HEK293 (cell line): ENCODE results near the gene GCSAM.

Experiments used
- CTCF ChIA-PET: fragments of 350-600 bp; formaldehyde crosslinking; extraction: SDS; loops from one replicate; lab custom pipeline; 2021; ENCODE audit warnings: antibody characterized with exemption; lab: Yijun Ruan, JAX
- POLR2A ChIA-PET: fragments of 300-600 bp; formaldehyde crosslinking; extraction: SDS; loops from one replicate; lab custom pipeline; 2020; ENCODE audit warnings: antibody characterized with exemption, inconsistent platforms; lab: Yijun Ruan, JAX
- H3K27ac ChIP-seq: fragments of 200-500 bp; sonication (Bioruptor generic); 2 replicates; pipeline ENCODE4 v1.5.1; 2014; ENCODE audit warnings: low read depth, low read length, control low read depth, inconsistent platforms; ENCODE audit errors: extremely low read depth
- H3K36me3 ChIP-seq, 2 experiments: fragments of 200-500 bp in 1 of 2; sonication (Bioruptor generic) in 1 of 2; 1 replicate in 1 of 2; 2 replicates in 1 of 2; pipeline ENCODE4 v1.5.1; 2014 to 2017; ENCODE audit warnings: inconsistent platforms in 2 of 2, low read length in 2 of 2; ENCODE audit not compliant: control insufficient read depth in 2 of 2, insufficient read depth in 1 of 2
- H3K4me1 ChIP-seq: fragments of 200-500 bp; sonication (Bioruptor generic); 2 replicates; pipeline ENCODE4 v1.5.1; 2014; ENCODE audit warnings: mild to moderate bottlenecking, low read length, inconsistent platforms; ENCODE audit not compliant: control insufficient read depth, insufficient read depth
- H3K4me3 ChIP-seq: 2 replicates; pipeline ENCODE4 v1.5.1; 2011; ENCODE audit warnings: low read depth, mild to moderate bottlenecking, control low read depth, low read length, moderate library complexity
- H3K9me3 ChIP-seq: fragments of 200-500 bp; sonication (Bioruptor generic); 2 replicates; pipeline ENCODE4 v1.5.1; 2014; ENCODE audit warnings: low read depth, low read length, inconsistent platforms; ENCODE audit not compliant: control insufficient read depth, insufficient read depth
- ZBTB21 ChIP-seq: fragments of 450-650 bp; formaldehyde crosslinking; IDR thresholded peaks from 2 replicates; pipeline ENCODE4 v1.5.1; 2017; ENCODE audit warnings: missing biosample characterization, missing genetic modification characterization
- ZFP69B ChIP-seq: fragments of 450-650 bp; formaldehyde crosslinking; IDR thresholded peaks from 2 replicates; pipeline ENCODE4 v1.5.1; 2016; ENCODE audit warnings: missing biosample characterization, missing genetic modification characterization
- ZNF114 ChIP-seq: fragments of 450-650 bp; formaldehyde crosslinking; IDR thresholded peaks from 2 replicates; pipeline ENCODE4 v1.5.0; 2017; ENCODE audit warnings: missing biosample characterization, missing genetic modification characterization
- ZNF157 ChIP-seq: fragments of 450-650 bp; formaldehyde crosslinking; IDR thresholded peaks from 2 replicates; pipeline ENCODE4 v1.5.1; 2016; ENCODE audit warnings: missing biosample characterization, missing genetic modification characterization
- ZNF175 ChIP-seq: fragments of 450-650 bp; formaldehyde crosslinking; IDR thresholded peaks from 2 replicates; pipeline ENCODE4 v1.5.1; 2016; ENCODE audit warnings: missing biosample characterization, missing genetic modification characterization
- ZNF2 ChIP-seq: fragments of 450-650 bp; formaldehyde crosslinking; IDR thresholded peaks from 2 replicates; pipeline ENCODE4 v1.5.1; 2016; ENCODE audit warnings: missing biosample characterization, missing genetic modification characterization
- ZNF211 ChIP-seq: fragments of 450-650 bp; formaldehyde crosslinking; IDR thresholded peaks from 2 replicates; pipeline ENCODE4 v1.5.1; 2016; ENCODE audit warnings: low read depth, missing biosample characterization, missing genetic modification characterization
- ZNF311 ChIP-seq: fragments of 450-650 bp; formaldehyde crosslinking; IDR thresholded peaks from 2 replicates; pipeline ENCODE4 v1.5.1; 2017; ENCODE audit warnings: missing biosample characterization, missing genetic modification characterization, borderline replicate concordance
- ZNF324 ChIP-seq: fragments of 450-650 bp; formaldehyde crosslinking; IDR thresholded peaks from 2 replicates; pipeline ENCODE4 v1.5.1; 2016; ENCODE audit warnings: missing biosample characterization, missing genetic modification characterization
- ZNF341 ChIP-seq: fragments of 450-650 bp; formaldehyde crosslinking; IDR thresholded peaks from 2 replicates; pipeline ENCODE4; 2016; ENCODE audit warnings: low read depth, missing biosample characterization, missing genetic modification characterization
- ZNF366 ChIP-seq: fragments of 450-650 bp; formaldehyde crosslinking; conservative IDR thresholded peaks from 2 replicates; pipeline ENCODE4 v1.5.1; 2016; ENCODE audit warnings: missing biosample characterization, missing genetic modification characterization
- ZNF521 ChIP-seq: fragments of 450-650 bp; formaldehyde crosslinking; IDR thresholded peaks from 2 replicates; pipeline ENCODE4 v1.5.1; 2017; ENCODE audit warnings: missing biosample characterization, mild to moderate bottlenecking, missing genetic modification characterization
- ZNF529 ChIP-seq: fragments of 450-650 bp; formaldehyde crosslinking; IDR thresholded peaks from 2 replicates; pipeline ENCODE4 v1.5.1; 2017; ENCODE audit warnings: missing genetic modification characterization, missing biosample characterization; ENCODE audit not compliant: insufficient replicate concordance
- ZNF548 ChIP-seq: fragments of 450-650 bp; formaldehyde crosslinking; IDR thresholded peaks from 2 replicates; pipeline ENCODE4 v1.5.1; 2016; ENCODE audit warnings: missing biosample characterization, missing genetic modification characterization
- ZNF621 ChIP-seq: fragments of 450-650 bp; formaldehyde crosslinking; IDR thresholded peaks from 2 replicates; pipeline ENCODE4 v1.5.1; 2017; ENCODE audit warnings: missing biosample characterization, missing genetic modification characterization
- ZNF701 ChIP-seq: fragments of 450-650 bp; formaldehyde crosslinking; IDR thresholded peaks from 2 replicates; pipeline ENCODE4 v1.5.1; 2016; ENCODE audit warnings: missing biosample characterization, missing genetic modification characterization
- ZNF768 ChIP-seq: fragments of 450-650 bp; formaldehyde crosslinking; IDR thresholded peaks from 2 replicates; pipeline ENCODE4 v1.5.1; 2018; ENCODE audit warnings: missing biosample characterization, mild to moderate bottlenecking, missing genetic modification characterization
- ZNF837 ChIP-seq: fragments of 450-650 bp; formaldehyde crosslinking; IDR thresholded peaks from 2 replicates; pipeline ENCODE4 v1.5.1; 2016; ENCODE audit warnings: missing biosample characterization, missing genetic modification characterization
- TF ChIP-seq, protein P1 (sequence below): fragments of 450-650 bp; formaldehyde crosslinking; IDR thresholded peaks from 2 replicates; pipeline ENCODE4 v1.5.1; 2016; ENCODE audit warnings: missing biosample characterization, missing genetic modification characterization
- TF ChIP-seq, protein P2 (sequence below): fragments of 450-650 bp; formaldehyde crosslinking; IDR thresholded peaks from 2 replicates; pipeline ENCODE4 v1.5.1; 2017; ENCODE audit warnings: missing biosample characterization, missing genetic modification characterization
- TF ChIP-seq, protein P3 (sequence below): fragments of 450-650 bp; formaldehyde crosslinking; IDR thresholded peaks from 2 replicates; pipeline ENCODE4 v1.5.1; 2017; ENCODE audit warnings: missing biosample characterization, mild to moderate bottlenecking, missing genetic modification characterization, moderate library complexity
- TF ChIP-seq, protein P4 (sequence below): fragments of 450-650 bp; formaldehyde crosslinking; IDR thresholded peaks from 2 replicates; pipeline ENCODE4 v1.5.1; 2016; ENCODE audit warnings: missing biosample characterization, missing genetic modification characterization, borderline replicate concordance
- TF ChIP-seq, protein P5 (sequence below): fragments of 450-650 bp; formaldehyde crosslinking; IDR thresholded peaks from 2 replicates; pipeline ENCODE4 v1.5.1; 2016; ENCODE audit warnings: missing biosample characterization, missing genetic modification characterization

The GCSAM gene

DNA sequence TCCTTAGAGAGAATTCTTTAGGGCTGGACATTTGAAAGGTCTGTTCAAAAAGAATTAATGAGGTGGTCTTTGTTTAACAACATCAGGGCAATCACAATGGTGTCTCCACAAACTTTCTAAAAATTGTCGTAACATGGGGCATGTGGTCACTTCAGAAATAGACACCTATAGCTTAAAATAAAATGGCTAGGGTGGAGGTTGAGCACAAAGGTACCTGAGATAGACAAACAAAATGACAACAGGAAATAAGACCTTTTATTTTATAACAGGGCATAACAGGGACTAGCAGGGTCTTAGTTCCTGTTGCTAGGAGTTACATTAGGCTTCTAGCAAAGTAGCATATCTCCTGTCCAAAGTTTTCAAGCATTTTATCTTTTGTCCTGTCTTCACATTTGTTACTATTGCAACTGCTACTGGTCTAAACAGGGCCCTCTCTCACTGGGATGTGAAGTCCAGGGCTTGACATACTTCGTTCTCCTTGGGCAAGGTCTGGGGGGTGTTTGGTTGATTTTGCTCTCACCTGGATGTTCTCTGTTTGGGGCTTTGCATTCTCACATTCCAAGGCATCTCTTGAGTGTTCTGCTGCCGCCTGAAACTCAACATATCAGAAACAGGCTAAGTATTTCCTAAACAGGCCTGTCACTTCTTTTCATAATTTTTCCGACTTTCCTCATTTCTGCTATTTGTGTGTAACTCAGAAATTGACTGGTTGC lies 3.0 kb downstream of the GCSAM start (continued):
- TF ChIP-seq ZNF157 (tag by site-specific recombination): no peak

DNA sequence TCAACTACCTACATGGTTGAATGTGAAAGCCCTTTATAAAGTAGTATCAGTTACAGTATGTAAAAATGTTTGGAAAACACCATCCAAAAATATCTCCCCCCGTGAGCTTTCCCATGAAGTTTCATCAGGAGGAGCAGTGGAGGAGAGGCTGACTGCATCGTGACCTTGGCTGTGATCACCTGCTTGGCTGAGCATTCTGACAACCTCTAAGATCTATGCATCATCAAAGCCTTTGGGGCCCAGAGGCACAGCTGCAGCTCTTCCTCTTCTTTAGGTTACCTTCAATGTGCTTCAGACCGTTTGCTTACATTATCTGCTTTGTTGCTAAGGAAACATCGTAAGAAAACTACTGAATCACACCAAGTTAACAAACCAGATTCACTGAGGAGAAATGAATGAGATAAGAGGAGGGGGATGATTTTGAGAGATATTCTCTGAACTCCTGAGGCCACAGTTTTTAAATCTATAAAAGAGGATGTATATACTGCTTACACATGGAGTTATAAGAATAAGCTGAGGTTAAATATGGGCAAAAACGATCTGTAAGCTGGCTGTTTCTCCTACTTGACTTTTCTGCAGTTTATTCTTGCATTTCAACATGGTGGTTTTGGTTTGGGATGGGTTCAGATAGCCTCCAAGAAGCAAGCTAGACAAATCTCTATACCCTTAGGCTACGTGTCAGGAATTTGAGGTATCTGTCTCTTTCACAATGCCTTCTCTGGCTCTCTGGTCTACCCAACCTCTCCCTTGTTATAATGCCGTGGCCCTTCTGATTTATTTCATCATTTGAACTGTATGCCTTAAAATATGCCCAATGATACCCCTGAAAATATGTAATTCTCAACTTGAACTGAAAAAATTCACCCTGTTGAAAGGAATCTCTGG lies 4.0 kb downstream of the GCSAM start:
- Histone ChIP-seq H3K36me3 (peaks cover 0 to 15% of the 10 kb centered on the region in 2 experiments; a peak in 1 of 3 replicates), H3K4me1 (peaks cover 7% of the 10 kb centered on the region; the same call in 1 of the 2 replicates), H3K27ac (no peak overlapping the region), H3K9me3 (no peaks in the 10 kb centered on the region), H3K4me3 (no peak overlapping the region)
- TF ChIP-seq ZNF768 (tag by site-specific recombination) (no peak), ZNF114 (no peak), ZNF324 (tag by site-specific recombination) (no peak), ZNF837 (tag by site-specific recombination) (no peak), ZNF2 (tag by site-specific recombination) (no peak), ZNF529 (tag by site-specific recombination) (no peak), ZNF311 (tag by site-specific recombination) (no peak), ZNF621 (tag by site-specific recombination) (no peak)
- TF ChIP-seq, protein P1, sequence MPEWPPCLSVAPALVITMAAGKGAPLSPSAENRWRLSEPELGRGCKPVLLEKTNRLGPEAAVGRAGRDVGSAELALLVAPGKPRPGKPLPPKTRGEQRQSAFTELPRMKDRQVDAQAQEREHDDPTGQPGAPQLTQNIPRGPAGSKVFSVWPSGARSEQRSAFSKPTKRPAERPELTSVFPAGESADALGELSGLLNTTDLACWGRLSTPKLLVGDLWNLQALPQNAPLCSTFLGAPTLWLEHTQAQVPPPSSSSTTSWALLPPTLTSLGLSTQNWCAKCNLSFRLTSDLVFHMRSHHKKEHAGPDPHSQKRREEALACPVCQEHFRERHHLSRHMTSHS (tag by site-specific recombination): no peak
- POLR2A ChIA-PET: no interaction called here
- CTCF ChIA-PET: no interaction called here

DNA sequence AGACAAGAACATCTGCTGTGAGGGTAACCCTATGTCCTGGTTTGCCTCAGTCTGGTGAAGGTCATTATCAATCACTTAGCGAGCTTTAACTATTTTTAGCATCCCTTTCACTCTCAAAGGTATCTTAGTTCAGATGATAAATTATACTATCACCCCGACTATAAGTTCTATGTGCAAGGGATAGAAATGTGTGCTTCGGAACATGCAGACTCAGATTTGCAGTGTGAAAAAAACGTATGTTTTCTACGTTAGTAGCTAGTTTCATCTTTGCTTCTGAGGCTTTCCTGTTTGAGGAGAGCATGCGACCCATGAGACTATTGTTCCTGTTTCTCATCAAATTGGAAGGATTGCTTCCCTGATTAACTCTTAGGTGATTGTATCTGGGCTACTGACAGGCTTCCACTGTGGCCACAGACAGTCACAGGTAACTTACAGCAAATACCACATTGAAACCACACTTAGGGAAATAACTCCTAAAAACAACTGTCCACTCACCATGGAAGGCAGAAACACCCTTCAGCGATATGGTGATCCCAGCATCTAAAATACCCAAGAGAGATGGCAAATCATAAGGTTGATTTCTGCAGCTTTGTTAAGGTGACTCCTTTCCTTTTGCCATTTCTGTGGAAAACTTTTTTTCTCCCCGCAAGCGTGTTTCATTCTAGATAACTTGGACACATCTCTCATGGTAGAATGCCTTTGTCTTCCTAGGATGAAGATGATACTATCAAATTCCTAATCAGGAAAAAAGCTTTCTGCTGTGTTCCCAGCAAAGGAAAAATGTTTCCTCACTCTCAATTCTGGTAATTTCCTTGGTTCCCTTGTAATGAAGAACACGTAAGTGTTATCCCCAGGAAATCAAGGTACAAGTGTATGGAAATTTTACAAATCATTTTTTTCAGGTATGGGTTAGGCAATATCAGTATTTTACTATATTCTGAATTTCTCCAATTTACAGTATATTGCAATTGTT lies 5.2 kb downstream of the GCSAM start:
- ChIA-PET POLR2A (no interaction called here), CTCF (interaction anchor here (0.7 to 1.4 kb wide), 2 partner anchors 16 to 85 kb away, joined by 3 read pairs; no protein-coding TSS in a partner anchor)
- H3K27ac ChIP-seq: no peak overlapping the region
- 0 out of 2 replicates have a peak, but pooled peaks cover 6% of the 10 kb centered on the region for H3K4me1 ChIP-seq
- H3K9me3 ChIP-seq: no peaks in the 10 kb centered on the region
- H3K4me3 ChIP-seq: no peak overlapping the region
- H3K36me3 ChIP-seq: peaks cover 0 to 19% of the 10 kb centered on the region in 2 experiments; a peak in 1 of 3 replicates
- TF ChIP-seq, protein P2, sequence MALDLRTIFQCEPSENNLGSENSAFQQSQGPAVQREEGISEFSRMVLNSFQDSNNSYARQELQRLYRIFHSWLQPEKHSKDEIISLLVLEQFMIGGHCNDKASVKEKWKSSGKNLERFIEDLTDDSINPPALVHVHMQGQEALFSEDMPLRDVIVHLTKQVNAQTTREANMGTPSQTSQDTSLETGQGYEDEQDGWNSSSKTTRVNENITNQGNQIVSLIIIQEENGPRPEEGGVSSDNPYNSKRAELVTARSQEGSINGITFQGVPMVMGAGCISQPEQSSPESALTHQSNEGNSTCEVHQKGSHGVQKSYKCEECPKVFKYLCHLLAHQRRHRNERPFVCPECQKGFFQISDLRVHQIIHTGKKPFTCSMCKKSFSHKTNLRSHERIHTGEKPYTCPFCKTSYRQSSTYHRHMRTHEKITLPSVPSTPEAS (tag by site-specific recombination): no peak
- TF ChIP-seq, protein P3, sequence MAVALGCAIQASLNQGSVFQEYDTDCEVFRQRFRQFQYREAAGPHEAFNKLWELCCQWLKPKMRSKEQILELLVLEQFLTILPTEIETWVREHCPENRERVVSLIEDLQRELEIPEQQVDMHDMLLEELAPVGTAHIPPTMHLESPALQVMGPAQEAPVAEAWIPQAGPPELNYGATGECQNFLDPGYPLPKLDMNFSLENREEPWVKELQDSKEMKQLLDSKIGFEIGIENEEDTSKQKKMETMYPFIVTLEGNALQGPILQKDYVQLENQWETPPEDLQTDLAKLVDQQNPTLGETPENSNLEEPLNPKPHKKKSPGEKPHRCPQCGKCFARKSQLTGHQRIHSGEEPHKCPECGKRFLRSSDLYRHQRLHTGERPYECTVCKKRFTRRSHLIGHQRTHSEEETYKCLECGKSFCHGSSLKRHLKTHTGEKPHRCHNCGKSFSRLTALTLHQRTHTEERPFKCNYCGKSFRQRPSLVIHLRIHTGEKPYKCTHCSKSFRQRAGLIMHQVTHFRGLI (tag by site-specific recombination): no peak
- TF ChIP-seq ZNF548 (tag by site-specific recombination) (no peak), ZNF341 (no peak), ZNF621 (tag by site-specific recombination) (no peak), ZNF521 (tag by site-specific recombination) (no peak), ZNF211 (no peak), ZNF175 (tag by site-specific recombination) (no peak), ZFP69B (tag by site-specific recombination) (no peak), ZBTB21 (tag by site-specific recombination) (no peak), ZNF701 (tag by site-specific recombination) (no peak), ZNF366 (tag by site-specific recombination) (no peak)
- TF ChIP-seq, protein P4, sequence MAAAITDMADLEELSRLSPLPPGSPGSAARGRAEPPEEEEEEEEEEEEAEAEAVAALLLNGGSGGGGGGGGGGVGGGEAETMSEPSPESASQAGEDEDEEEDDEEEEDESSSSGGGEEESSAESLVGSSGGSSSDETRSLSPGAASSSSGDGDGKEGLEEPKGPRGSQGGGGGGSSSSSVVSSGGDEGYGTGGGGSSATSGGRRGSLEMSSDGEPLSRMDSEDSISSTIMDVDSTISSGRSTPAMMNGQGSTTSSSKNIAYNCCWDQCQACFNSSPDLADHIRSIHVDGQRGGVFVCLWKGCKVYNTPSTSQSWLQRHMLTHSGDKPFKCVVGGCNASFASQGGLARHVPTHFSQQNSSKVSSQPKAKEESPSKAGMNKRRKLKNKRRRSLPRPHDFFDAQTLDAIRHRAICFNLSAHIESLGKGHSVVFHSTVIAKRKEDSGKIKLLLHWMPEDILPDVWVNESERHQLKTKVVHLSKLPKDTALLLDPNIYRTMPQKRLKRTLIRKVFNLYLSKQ (tag by site-specific recombination): no peak
- TF ChIP-seq, protein P5, sequence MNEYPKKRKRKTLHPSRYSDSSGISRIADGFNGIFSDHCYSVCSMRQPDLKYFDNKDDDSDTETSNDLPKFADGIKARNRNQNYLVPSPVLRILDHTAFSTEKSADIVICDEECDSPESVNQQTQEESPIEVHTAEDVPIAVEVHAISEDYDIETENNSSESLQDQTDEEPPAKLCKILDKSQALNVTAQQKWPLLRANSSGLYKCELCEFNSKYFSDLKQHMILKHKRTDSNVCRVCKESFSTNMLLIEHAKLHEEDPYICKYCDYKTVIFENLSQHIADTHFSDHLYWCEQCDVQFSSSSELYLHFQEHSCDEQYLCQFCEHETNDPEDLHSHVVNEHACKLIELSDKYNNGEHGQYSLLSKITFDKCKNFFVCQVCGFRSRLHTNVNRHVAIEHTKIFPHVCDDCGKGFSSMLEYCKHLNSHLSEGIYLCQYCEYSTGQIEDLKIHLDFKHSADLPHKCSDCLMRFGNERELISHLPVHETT (tag by site-specific recombination): no peak
